K562 (cell line): ENCODE data around the gene SLC13A3. TPM values are rescaled to one million over a fixed set of nuclear protein-coding genes. Genes with fewer than 3 reads are reported as not detected.

Source experiments
- ATAC-seq: fragments of 200-7000 bp; cut with Tn5 transposase; 3 replicates; pipeline ENCODE4 v1.9.1; 2020; ENCODE audit warnings: moderate library complexity
- BruUV-seq: library from RNA; stranded (reverse); fragments of 400-500 nt; replicated peaks from 2 replicates; lab custom pipeline; 2021; lab: Mats Ljungman, UMichigan
- CTCF ChIA-PET: fragments of 300-600 bp; formaldehyde crosslinking; extraction: SDS; loops from one replicate; lab custom pipeline; 2021; ENCODE audit warnings: low intra/inter-chr PET ratio; lab: Yijun Ruan, JAX
- POLR2A ChIA-PET: fragments of 300-600, 350-650 bp; sonication (Branson Sonifier 250); formaldehyde crosslinking; extraction: SDS; loops from one replicate; lab custom pipeline; 2021; ENCODE audit warnings: antibody characterized with exemption, inconsistent platforms; lab: Yijun Ruan, JAX
- DNase-seq, 4 experiments: peaks; one replicate each; pipeline versions ENCODE4 v3.0.0 to v3.0.0-alpha.2; 2011 to 2018; ENCODE audit warnings: low spot score in 3 of 4, mixed read lengths in 3 of 4; ENCODE audit errors: extremely low read depth in 1 of 4
- FAIRE-seq: peaks from 2 replicates; lab custom pipeline; 2011; peaks lifted over from hg19 to GRCh38; lab: Jason Lieb, UNC
- H2AFZ ChIP-seq: 2 replicates; pipeline ENCODE4 v1.6.0; 2011; ENCODE audit warnings: low read depth, low read length, control low read depth, inconsistent platforms
- H3K27ac ChIP-seq: fragments of 200-600 bp; 3 replicates; pipeline ENCODE4 v1.8.0; 2011; ENCODE audit warnings: low read depth, mild to moderate bottlenecking, control low read depth, inconsistent platforms, low read length, moderate library complexity, mixed read lengths; ENCODE audit errors: extremely low read depth
- H3K27me3 ChIP-seq, 2 experiments: fragments of 300-600 bp in 1 of 2; 2 replicates in 1 of 2; 3 replicates in 1 of 2; pipeline versions ENCODE4 v1.6.0 to v1.8.0; 2011; ENCODE audit warnings: inconsistent platforms in 2 of 2, low read length in 2 of 2, mild to moderate bottlenecking in 1 of 2, mixed read lengths in 1 of 2, moderate library complexity in 1 of 2; ENCODE audit not compliant: control insufficient read depth in 2 of 2, insufficient read depth in 2 of 2
- H3K36me3 ChIP-seq: fragments of 300-600 bp; 3 replicates; pipeline ENCODE4 v1.8.0; 2011; ENCODE audit warnings: mild to moderate bottlenecking, low read length, inconsistent platforms; ENCODE audit not compliant: control insufficient read depth, insufficient read depth
- H3K4me1 ChIP-seq, 2 experiments: fragments of 200-600 bp in 1 of 2; replicated peaks in 1 of 2; 2 replicates in 1 of 2; 3 replicates in 1 of 2; pipeline versions ENCODE4 v1.5.1 to v1.8.0; 2011; ENCODE audit warnings: inconsistent platforms in 2 of 2, low read length in 2 of 2, mild to moderate bottlenecking in 1 of 2, mixed read lengths in 1 of 2, moderate library complexity in 1 of 2; ENCODE audit not compliant: control insufficient read depth in 2 of 2, insufficient read depth in 2 of 2
- H3K4me2 ChIP-seq: 2 replicates; pipeline ENCODE4 v1.6.1; 2011; ENCODE audit warnings: low read length, control low read depth, inconsistent platforms, mixed read lengths; ENCODE audit not compliant: insufficient read depth
- H3K4me3 ChIP-seq: fragments of 200-600 bp; sonication (generic), shearing (Covaris generic); 2 replicates; pipeline ENCODE4 v1.5.1; 2016; ENCODE audit warnings: control low read depth, inconsistent platforms
- H3K79me2 ChIP-seq: fragments of 200-600 bp; 3 replicates; pipeline ENCODE4 v1.8.0; 2011; ENCODE audit warnings: low read length, inconsistent platforms; ENCODE audit not compliant: control insufficient read depth, insufficient read depth
- H3K9ac ChIP-seq, 2 experiments: 2 replicates each; pipeline versions ENCODE4 v1.6.0 to v1.6.1; 2011; ENCODE audit warnings: low read depth in 2 of 2, low read length in 2 of 2, control low read depth in 1 of 2, inconsistent platforms in 1 of 2, mild to moderate bottlenecking in 1 of 2, mixed read lengths in 1 of 2; ENCODE audit not compliant: insufficient read depth in 1 of 2
- H3K9me1 ChIP-seq: one replicate; pipeline ENCODE4 v1.6.0; 2011; ENCODE audit warnings: inconsistent platforms, mild to moderate bottlenecking, low read length, moderate library complexity; ENCODE audit not compliant: control insufficient read depth, insufficient read depth
- H3K9me3 ChIP-seq: replicated peaks from 2 replicates; pipeline ENCODE4 v1.5.1; 2011; ENCODE audit warnings: low read depth, low read length, inconsistent platforms; ENCODE audit not compliant: control insufficient read depth, insufficient read depth
- H4K20me1 ChIP-seq: replicated peaks from 2 replicates; pipeline ENCODE4 v1.6.1; 2011; ENCODE audit warnings: low read length, inconsistent platforms, mixed read lengths; ENCODE audit not compliant: control insufficient read depth, insufficient read depth
- ATF7 ChIP-seq: fragments of 450-650 bp; IDR thresholded peaks from 2 replicates; pipeline ENCODE4 v1.7.1; 2014; ENCODE audit warnings: mild to moderate bottlenecking, moderate library complexity
- CBX8 ChIP-seq: fragments of 200-600 bp; sonication (generic); IDR thresholded peaks from 2 replicates; pipeline ENCODE4 v1.6.1; 2012; ENCODE audit warnings: borderline replicate concordance, mixed run types, low read depth, mild to moderate bottlenecking, moderate library complexity, mixed read lengths, low read length, control low read depth, inconsistent platforms; ENCODE audit not compliant: poor library complexity, severe bottlenecking; ENCODE audit errors: extremely low read depth
- MCM3 ChIP-seq: fragments of 450-650 bp; IDR thresholded peaks from 2 replicates; pipeline ENCODE4 v1.6.1; 2016
- MTA1 ChIP-seq: fragments of 450-650 bp; IDR thresholded peaks from 2 replicates; pipeline ENCODE4 v1.6.1; 2017; ENCODE audit warnings: borderline replicate concordance
- SRSF7 ChIP-seq: fragments of 200-400 bp; formaldehyde crosslinking; optimal IDR thresholded peaks from 2 replicates; pipeline ENCODE3; 2017; ENCODE audit warnings: mild to moderate bottlenecking, low read depth, low read length
- TCF7 ChIP-seq: sonication (generic); IDR thresholded peaks from 2 replicates; pipeline ENCODE4 v1.6.1; 2016; ENCODE audit warnings: antibody characterized with exemption, borderline replicate concordance
- THRB ChIP-seq: fragments of 450-650 bp; formaldehyde crosslinking; conservative IDR thresholded peaks from 2 replicates; pipeline ENCODE4 v1.4.0; 2022; ENCODE audit warnings: mild to moderate bottlenecking, missing genetic modification characterization
- ZBTB40 ChIP-seq, 2 experiments: fragments of 450-650 bp in 1 of 2; sonication (generic) in 1 of 2; formaldehyde crosslinking in 1 of 2; IDR thresholded peaks; 2 replicates each; pipeline versions ENCODE4 v1.7.1 to v1.9.0; 2016 to 2022; ENCODE audit warnings: inconsistent platforms in 1 of 2, mild to moderate bottlenecking in 1 of 2, missing genetic modification reagents in 1 of 2
- ZNF316 ChIP-seq: fragments of 450-650 bp; IDR thresholded peaks from 2 replicates; pipeline ENCODE4 v1.6.1; 2016
- WGBS: fragments of 100-300 bp; shearing (Covaris generic); methylation state at CpG from one replicate; pipeline ENCODE4 v1.1.6; 2016; ENCODE audit warnings: low coverage, mixed read lengths; ENCODE audit not compliant: insufficient coverage; ENCODE audit errors: missing lambda C conversion rate; 5-methylcytosine and 5-hydroxymethylcytosine counted together
- in situ Hi-C: fragments of 300-500 bp; cut with MboI; formaldehyde crosslinking; loops from 4 replicates; pipeline ENCODE4 v1.15.0; 2018; ENCODE audit warnings: inconsistent platforms, mixed read lengths
- intact Hi-C: fragments of 100-400 bp; cut with micrococcal nuclease; formaldehyde crosslinking; loops from 2 replicates; pipeline ENCODE4 v1.14.2; 2022
- polyA plus RNA-seq, 8 experiments: library from polyadenylated mRNA; depleted of rRNA in 4 of 8; stranded (reverse) in 5 of 8; unstranded in 3 of 8; fragments of >200 nt; fragmentation: Nextera tagmentation in 2 of 8; fragmentation: Illumina TruSeq in 1 of 8; extraction: Ambion mirVana in 2 of 8; extraction: Trizol in 1 of 8; gene quantifications; 2 replicates each; pipeline versions ENCODE4 v1.2.1 to v1.2.3, GENCODE V29; 2011 to 2014; ENCODE audit warnings: inconsistent platforms in 1 of 8, missing spikeins in 1 of 8
- total RNA-seq, 7 experiments: library from RNA; depleted of rRNA in 6 of 7; stranded (reverse); fragments of >200 nt in 6 of 7; fragmentation: Illumina TruSeq in 2 of 7; extraction: Trizol in 2 of 7; gene quantifications; 2 replicates each; pipeline versions ENCODE4 v1.2.1 to v1.2.3, GENCODE V29; 2011 to 2021; ENCODE audit warnings: low replicate concordance in 1 of 7

SLC13A3 gene
- total and polyA plus RNA-seq, 9 of the 15 experiments (the other 6 are each of a cell fraction or from before 2014, with no cell fraction given) = 5.5 to 16.4 (median 8.5) TPM

- intact Hi-C loops = loop anchor here (5.0 kb wide), 1 partner anchor 34 kb away; no protein-coding TSS in a partner anchor
- WGBS = 52% methylated on average over 14 of the region's 14 CpGs
- ChIA-PET POLR2A (no interaction called here), CTCF (interaction anchor here (0.6 to 1.7 kb wide), 4 partner anchors 45 to 659 kb away, joined by 3 to 10 read pairs (median 4); no protein-coding TSS in a partner anchor)
- Histone ChIP-seq H3K4me2 (no peak overlapping the region), H3K9me1 (peaks cover 4% of the 10 kb centered on the region), H4K20me1 (peaks cover 3% of the 10 kb centered on the region; the same call in 1 of the 2 replicates), H3K27me3 (no peaks in the 10 kb centered on the region), H3K9ac (no peak overlapping the region), H3K4me3 (no peak overlapping the region), H3K79me2 (peaks cover 62% of the 10 kb centered on the region), H3K9me3 (no peaks in the 10 kb centered on the region), H2AFZ (no peak overlapping the region), H3K27ac (no peak overlapping the region), H3K4me1 (peaks cover 3 to 25% of the 10 kb centered on the region in 2 experiments; a peak in 4 of 5 replicates), H3K36me3 (peaks cover 37% of the 10 kb centered on the region)
- ATAC-seq = peak; percentile 46
- no TSS peak for BruUV-seq
- peak; percentile 80 for FAIRE-seq
- in situ Hi-C loops = no loop called here
- peak; percentile 56 to 81 (median 62) for DNase-seq
- no peak for TF ChIP-seq TCF7
- TF ChIP-seq MTA1 = peak; percentile 66; the same call in 1 of the 2 replicates
- no peak for TF ChIP-seq CBX8
- peak; percentile 33 for TF ChIP-seq ZNF316
- TF ChIP-seq ZBTB40 (IDR thresholded peaks at IDR 0.05) = 0 out of 2 replicates have a peak, but pooled peaks have one; percentile 20
- no peak for TF ChIP-seq ZBTB40 (CRISPR knock-in tag; IDR thresholded peaks at IDR 0.05)
- TF ChIP-seq THRB (CRISPR knock-in tag) = peak; percentile 92
- no peak for TF ChIP-seq MCM3
- TF ChIP-seq SRSF7 = no peak
- TF ChIP-seq ATF7 = no peak
Measured at GRCh38 chr20:46681032-46681854, 30.0 kb upstream of the SLC13A3 start.
